ENCODE data around the gene EXOC4.

GRCh38 chr7:133376514-133376913, 123.6 kb downstream of the EXOC4 start:
- TF ChIP-seq POLR2A (IDR thresholded peaks at IDR 0.05) (no peak), CTCF (IDR thresholded peaks at IDR 0.05) (no peak)
